Occipital lobe (tissue), 2 donors: ENCODE results near the gene MAD1L1. TPM values are rescaled to one million over a fixed set of nuclear protein-coding genes. Genes with fewer than 3 reads are reported as not detected.

Source experiments
- DNase-seq: peaks from one replicate; lab custom pipeline; 2025; lab: John Stamatoyannopoulos, UW
- total RNA-seq: library from RNA; depleted of rRNA; stranded (reverse); fragments of >200 nt; gene quantifications from one replicate; pipeline ENCODE4 v1.2.3, GENCODE V29; 2014

The MAD1L1 gene
- total RNA-seq, 1 donor from 2014 or later: 24.2 TPM

GRCh38 chr7:1917221-1918062 lies 315.3 kb downstream of the MAD1L1 start:
- DNase-seq: no peak

DNA sequence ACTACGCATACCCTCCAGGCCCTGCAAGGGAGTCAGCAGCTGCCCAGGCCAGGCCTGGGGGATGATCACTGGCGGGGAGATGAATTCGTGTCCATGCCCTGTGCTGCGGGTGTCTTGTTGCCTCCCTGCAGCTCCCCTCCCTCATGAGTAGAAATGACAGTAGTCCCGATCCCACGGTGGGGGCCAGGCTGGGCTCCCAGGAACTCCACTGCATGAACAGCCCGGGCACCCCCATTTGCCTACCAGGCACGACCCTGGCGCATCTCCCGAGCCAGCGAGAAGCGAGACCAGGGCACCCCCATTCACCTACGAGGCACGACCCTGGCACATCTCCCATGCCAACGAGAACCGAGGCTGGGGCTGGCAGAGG lies 316.2 kb downstream of the MAD1L1 start:
- no peak for DNase-seq

DNA sequence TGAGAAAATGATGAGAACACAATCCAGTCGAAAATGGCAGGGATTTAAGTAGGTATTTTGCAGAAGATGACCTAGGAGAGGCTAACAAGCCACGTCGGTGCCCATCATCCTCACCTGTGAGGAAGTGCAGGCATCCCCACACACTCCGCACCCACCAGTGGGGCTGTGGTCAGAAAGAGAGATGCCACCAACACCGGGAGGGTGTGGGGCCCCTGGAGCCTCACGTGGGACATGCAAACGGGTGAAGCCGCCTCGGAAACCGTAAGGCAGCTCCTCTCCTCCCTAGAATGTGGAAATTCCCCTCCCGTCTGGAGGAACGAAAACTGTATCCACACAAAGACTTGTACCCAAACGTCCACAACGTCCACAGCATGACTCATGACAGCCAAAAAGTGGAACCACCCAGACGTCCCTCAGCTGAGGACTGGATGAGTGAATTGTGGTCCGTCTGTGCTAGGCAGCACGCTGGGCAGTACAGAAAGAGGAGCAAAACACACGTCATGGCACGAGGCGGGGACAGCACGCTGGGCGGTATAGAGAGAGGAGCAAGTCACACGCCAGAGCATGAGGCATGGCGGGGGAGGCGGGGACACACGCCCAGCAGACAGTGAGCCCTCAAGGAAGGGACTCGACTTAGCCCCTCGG lies 316.7 kb downstream of the MAD1L1 start:
- DNase-seq: no peak

GRCh38 chr7:1915326-1915725 lies 317.4 kb downstream of the MAD1L1 start:
- no peak for DNase-seq

DNA sequence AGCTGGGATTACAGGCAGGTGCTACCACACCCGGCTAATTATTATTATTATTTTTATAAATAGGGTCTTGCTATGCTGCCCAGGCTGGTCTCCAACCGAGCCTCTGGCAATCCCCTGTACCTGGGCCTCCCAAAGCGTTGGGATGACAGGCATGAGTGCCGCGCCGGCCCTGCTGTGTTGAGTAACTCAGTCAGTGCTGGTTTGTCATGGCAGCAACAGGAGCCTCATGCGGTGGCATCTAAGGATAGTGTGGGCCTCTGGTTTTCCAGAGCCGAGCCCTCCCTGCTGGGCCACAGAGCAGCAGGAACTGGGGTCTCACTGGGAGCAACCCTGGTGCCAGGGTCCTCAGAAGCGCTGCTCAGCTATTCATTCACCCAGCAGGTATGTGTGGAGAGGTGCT lies 318.0 kb downstream of the MAD1L1 start:
- no peak for DNase-seq

- DNase-seq: no peak
Observed at GRCh38 chr7:1914321-1914720, 318.4 kb downstream of the MAD1L1 start.

DNA sequence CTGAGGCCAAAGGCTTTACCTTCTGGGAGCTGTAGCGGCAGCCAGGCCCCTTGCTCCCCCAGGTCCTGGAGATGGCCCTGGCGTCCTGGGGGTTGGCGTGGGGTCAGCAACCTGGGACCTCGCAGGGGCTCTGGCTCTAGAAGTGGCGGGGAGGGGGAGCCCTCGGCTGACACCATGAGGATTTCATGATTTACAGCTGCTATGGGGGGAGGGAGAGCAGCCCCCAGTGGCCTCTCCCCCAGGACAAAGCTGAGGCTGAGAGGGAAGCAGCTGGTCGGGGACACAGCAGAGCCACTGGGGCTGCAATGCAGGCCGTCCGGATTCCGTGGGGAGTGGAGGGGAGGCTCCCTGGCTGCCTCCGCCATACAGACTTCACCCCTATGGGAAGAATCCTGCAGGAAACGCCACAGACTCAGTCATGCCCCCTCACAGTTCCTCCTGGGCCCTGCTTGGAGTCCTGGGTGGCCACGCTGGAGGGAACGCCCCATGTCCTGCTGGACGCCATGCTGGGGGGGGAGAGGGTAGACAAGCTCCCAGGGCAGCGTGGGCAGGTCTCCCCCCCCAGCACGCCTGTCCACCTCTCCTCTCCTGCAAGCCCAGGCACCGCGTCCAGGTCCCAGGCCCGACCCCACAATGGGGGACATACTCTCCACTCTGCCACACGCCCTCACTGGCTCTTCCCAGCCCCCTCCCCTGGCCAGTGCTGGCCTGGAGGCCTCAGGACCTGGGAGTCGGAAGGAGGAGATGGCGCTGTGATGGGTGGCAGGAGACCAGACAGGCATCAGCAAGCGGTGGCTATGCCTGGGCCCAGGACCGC lies 319.1 kb downstream of the MAD1L1 start:
- DNase-seq: no peak

DNA sequence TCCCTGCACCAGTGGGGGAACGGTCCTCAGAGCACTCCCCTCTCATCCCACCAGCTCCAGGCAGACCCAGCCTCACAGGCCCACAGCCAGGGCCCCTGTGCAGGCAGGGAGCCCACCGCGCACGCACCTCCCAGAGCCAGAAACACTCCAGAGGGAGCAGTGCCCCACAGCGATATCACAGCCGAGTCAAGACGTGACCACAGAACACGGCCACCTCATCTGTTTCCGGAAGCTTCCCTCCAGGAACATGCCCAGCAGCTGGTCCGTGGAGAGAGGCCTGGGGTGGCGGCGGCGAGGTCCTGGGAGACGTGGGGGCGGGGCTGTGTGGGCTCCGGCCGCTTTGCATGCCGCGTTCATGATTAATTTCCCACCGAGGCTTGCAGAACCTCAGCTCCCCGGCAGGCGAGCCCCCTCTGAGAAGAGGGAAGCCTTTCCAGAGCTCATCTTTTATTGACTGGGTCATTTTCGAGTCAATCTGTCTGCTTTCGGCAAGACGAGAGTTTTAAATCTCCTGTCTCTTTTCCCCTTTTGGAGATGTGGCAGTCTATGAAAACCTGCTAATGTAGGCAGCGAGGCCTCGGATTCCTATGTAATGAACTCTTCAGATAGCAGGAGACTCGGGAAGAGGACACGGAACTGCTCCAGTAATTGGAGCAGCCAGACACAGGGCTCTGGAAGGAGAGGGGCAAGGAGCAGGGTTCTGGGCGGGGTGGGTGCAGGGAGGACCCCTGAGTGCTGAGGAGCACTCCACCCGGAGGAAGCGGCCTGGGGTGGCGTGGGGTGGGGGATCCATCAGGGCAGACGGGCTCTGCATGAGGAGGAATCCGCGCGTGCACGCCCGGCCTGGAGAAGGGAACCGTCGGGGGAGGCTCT lies 319.9 kb downstream of the MAD1L1 start:
- no peak for DNase-seq

DNA sequence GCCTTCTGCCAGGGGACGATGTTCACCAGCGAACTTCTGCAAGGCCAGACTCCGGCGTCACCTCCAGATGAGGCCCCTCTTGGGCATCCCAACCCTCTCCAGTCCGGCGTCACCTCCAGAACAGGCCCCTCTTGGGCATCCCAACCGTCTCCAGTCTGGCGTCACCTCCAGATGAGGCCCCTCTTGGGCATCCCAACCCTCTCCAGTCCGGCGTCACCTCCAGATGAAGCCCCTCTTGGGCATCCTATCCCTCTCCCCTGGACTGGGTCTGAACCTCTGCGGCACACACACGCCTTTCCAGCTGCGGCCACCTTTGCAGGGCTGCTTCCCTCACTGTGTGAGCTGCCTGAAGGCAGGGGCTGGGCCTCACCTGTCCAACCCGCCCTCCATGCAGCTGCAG lies 321.2 kb downstream of the MAD1L1 start:
- no peak for DNase-seq

GRCh38 chr7:1910827-1911226 lies 321.9 kb downstream of the MAD1L1 start:
- no peak for DNase-seq

GRCh38 chr7:1910081-1910685 lies 322.6 kb downstream of the MAD1L1 start:
- DNase-seq: no peak

DNA sequence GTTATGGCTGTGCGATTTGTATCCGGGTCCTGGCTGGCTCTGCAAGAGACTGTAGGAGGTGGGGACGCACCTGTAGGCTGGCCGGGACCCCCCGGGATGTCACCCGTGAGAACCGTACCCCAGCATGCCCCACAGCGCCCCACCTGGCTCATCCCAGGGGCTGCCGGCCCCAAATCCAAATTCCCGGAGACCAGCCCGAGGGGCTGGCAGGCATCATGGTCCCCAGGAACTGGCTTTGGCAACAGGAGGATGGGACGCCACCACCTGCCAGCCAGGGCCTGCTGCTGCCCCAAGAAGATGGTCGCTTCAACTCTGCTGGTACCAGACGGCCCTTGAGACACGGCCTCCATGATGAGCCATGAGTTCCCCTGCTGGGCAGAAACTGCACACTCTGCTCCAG lies 323.3 kb downstream of the MAD1L1 start:
- no peak for DNase-seq

- no peak for DNase-seq
Observed at GRCh38 chr7:1908823-1909420, 323.8 kb downstream of the MAD1L1 start.

DNA sequence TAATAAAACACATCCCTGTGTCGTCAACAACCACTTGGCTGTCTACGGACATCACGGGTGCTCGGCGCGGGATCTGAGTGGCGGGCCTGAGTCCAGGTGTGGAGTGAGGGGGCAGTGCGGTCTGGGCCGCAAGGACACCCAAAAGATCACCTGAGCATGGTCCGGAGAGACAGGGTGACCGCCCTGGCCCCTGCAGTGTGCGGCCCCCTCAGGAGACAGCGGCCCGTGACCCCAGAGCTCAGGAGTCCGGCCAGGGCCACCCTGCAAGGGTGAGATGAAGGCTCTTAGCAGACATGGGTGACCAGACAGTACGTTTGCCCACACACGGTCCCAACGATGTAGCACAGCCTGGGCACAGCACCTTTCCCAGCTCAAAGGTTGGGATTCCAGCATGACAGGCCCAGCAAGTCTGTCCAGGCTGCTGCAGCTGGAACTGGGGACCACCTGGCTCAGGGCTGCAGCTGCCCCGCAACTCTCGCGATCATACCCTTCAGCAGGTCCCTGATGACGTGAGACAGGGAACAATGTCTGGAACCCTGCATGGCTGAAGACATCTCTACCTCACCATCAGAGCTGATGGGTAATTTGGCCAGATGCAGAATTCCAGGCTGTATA lies 324.9 kb downstream of the MAD1L1 start:
- DNase-seq: no peak

GRCh38 chr7:1906988-1907745 lies 325.6 kb downstream of the MAD1L1 start:
- no peak for DNase-seq

GRCh38 chr7:1906087-1906830 lies 326.5 kb downstream of the MAD1L1 start:
- no peak for DNase-seq

DNA sequence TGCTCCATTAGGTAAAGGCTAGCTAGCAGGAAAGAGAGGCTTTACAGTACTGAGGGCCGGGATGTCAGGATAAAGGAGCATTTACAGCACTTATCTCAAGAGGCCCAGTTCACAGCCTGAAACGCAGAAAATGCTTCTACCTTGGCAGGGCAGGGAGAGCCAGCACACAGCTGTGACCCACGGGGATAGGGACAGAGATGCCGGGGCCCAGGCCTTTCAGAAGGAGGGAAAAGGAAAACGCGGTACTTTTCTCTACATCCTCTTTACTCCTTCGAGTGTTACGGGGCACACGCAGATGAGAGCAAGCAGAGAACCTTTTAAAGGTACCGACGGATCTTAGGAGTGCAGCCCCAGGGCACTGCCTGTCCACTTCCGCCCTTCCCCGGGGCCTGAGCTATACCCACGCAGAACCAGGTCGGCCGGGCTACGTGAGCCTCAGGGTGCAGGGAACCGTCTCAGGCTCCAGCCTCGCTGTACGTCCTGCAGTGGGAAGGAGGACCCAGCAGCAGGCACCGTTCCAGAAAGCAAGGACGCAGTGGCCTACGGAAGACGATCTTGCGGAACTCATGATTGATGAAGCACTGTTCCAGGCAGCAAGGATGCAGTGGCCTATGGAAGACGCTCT lies 330.4 kb downstream of the MAD1L1 start:
- DNase-seq: no peak
